ENCODE data around the gene TPD52L2.
"Not testable (repeated sequence)": the region's sequence is repeated elsewhere in the genome, so short reads cannot be mapped to it uniquely, and the experiment has no call there.

The TPD52L2 gene

GRCh38 chr20:63853733-63854068 is 11.4 kb upstream of the TPD52L2 start:
- H3K27ac ChIP-seq, result peak overlapping the region in 20 of 21 experiments; percentile 34 to 89 (median 76)
- not testable (repeated sequence) for H3K4me3 ChIP-seq

- Histone ChIP-seq H3K27ac (peak overlapping the region in 20 of 21 experiments; percentile 34 to 89 (median 76)), H3K4me3 (peak overlapping the region in 2 of 7 experiments; percentile 4 to 8)
Measured at GRCh38 chr20:63854069-63854765, 10.9 kb upstream of the TPD52L2 start.

- Histone ChIP-seq H3K27ac (peak overlapping the region in 20 of 21 experiments; percentile 34 to 89 (median 76)), H3K4me3 (peak overlapping the region in 2 of 7 experiments; percentile 4 to 8)
Measured at GRCh38 chr20:63854766-63855362, 10.2 kb upstream of the TPD52L2 start.

GRCh38 chr20:63855363-63856097 is 9.5 kb upstream of the TPD52L2 start:
- H3K27ac ChIP-seq, result peak overlapping the region in 16 of 21 experiments; percentile 64 to 89 (median 77)
- peak overlapping the region in 1 of 7 experiments; percentile 8 for H3K4me3 ChIP-seq

GRCh38 chr20:63856098-63856511 is 9.0 kb upstream of the TPD52L2 start:
- Histone ChIP-seq H3K27ac (peak overlapping the region in 1 of 21 experiments; percentile 6), H3K4me3 (no peak overlapping the region)

- Histone ChIP-seq H3K4me3 (no peak overlapping the region), H3K27ac (peak overlapping the region in 16 of 21 experiments; percentile 2 to 78 (median 61))
Measured at GRCh38 chr20:63857764-63858392, 7.2 kb upstream of the TPD52L2 start.

GRCh38 chr20:63858393-63859165 is 6.5 kb upstream of the TPD52L2 start:
- Histone ChIP-seq H3K27ac (peak overlapping the region in 18 of 21 experiments; percentile 5 to 78 (median 56)), H3K4me3 (no peak overlapping the region)

GRCh38 chr20:63859166-63859699 is 5.8 kb upstream of the TPD52L2 start:
- Histone ChIP-seq H3K27ac (peak overlapping the region in 18 of 21 experiments; percentile 5 to 78 (median 54)), H3K4me3 (no peak overlapping the region)

- no peak overlapping the region for H3K4me3 ChIP-seq
- H3K27ac ChIP-seq, result peak overlapping the region in 10 of 21 experiments; percentile 6 to 75 (median 31)
Measured at GRCh38 chr20:63860325-63861051, 4.6 kb upstream of the TPD52L2 start.

GRCh38 chr20:63861365-63861934 is 3.6 kb upstream of the TPD52L2 start, which contains the start of gene ABHD16B:
TSS of gene ABHD16B (plus strand) at chr20:63861498. CDS start at chr20:63861541, 43 bp downstream.
- peak within 1 kb of the TSS in 10 of 21 experiments; percentile 6 to 75 (median 31) for H3K27ac ChIP-seq
- H3K4me3 ChIP-seq, result no peak within 1 kb of the TSS

- no peak overlapping the region for H3K27ac ChIP-seq
- no peak overlapping the region for H3K4me3 ChIP-seq
Measured at GRCh38 chr20:63861981-63862901, 2.8 kb upstream of the TPD52L2 start.

- H3K4me3 ChIP-seq, result peak overlapping the region in 4 of 7 experiments; percentile 83 to 96 (median 90)
Measured at GRCh38 chr20:63863021-63863797, 1.9 kb upstream of the TPD52L2 start.

GRCh38 chr20:63863798-63864544 is 1.1 kb upstream of the TPD52L2 start:
- Histone ChIP-seq H3K27ac (peak overlapping the region; percentile 36 to 100 (median 95)), H3K4me3 (peak overlapping the region; percentile 77 to 97 (median 93))

More at GRCh38 chr20:63863021-63863797, 1.9 kb upstream of the TPD52L2 start:
- H3K27ac ChIP-seq, result peak overlapping the region in 20 of 21 experiments; percentile 78 to 100 (median 95)

- H3K27ac ChIP-seq, result peak overlapping the region; percentile 36 to 100 (median 95)
Measured at GRCh38 chr20:63864545-63864977, 509 bp upstream of the TPD52L2 start.

GRCh38 chr20:63867042-63867441 is 2.0 kb downstream of the TPD52L2 start:
- not testable (repeated sequence) for H3K4me3 ChIP-seq, H3K27ac ChIP-seq

More at GRCh38 chr20:63864545-63864977, 509 bp upstream of the TPD52L2 start:
- peak overlapping the region; percentile 77 to 97 (median 93) for H3K4me3 ChIP-seq
